Parathyroid adenoma (tissue), 2 donors: ENCODE results near the gene RGS21.

ENCODE experiments used
- H2AFZ ChIP-seq: fragments of 300-600 bp; sonication (generic); one replicate; pipeline ENCODE4 v1.7.0; 2017; ENCODE audit warnings: antibody characterized with exemption, mild to moderate bottlenecking
- H3K27ac ChIP-seq: fragments of 300-600 bp; sonication (generic); one replicate; pipeline ENCODE4 v1.7.0; 2017
- H3K27me3 ChIP-seq: fragments of 300-600 bp; sonication (generic); one replicate; pipeline ENCODE4 v1.7.0; 2017; ENCODE audit warnings: low read length; ENCODE audit not compliant: control insufficient read depth, insufficient read depth
- H3K36me3 ChIP-seq: fragments of 300-600 bp; sonication (generic); one replicate; pipeline ENCODE4 v1.7.0; 2017; ENCODE audit warnings: low read length; ENCODE audit not compliant: control insufficient read depth, insufficient read depth
- H3K4me1 ChIP-seq: fragments of 300-600 bp; sonication (generic); one replicate; pipeline ENCODE4 v1.7.0; 2017; ENCODE audit warnings: control low read depth
- H3K4me2 ChIP-seq: fragments of 300-600 bp; sonication (generic); one replicate; pipeline ENCODE4 v1.7.0; 2017; ENCODE audit warnings: low read length
- H3K4me3 ChIP-seq: fragments of 300-600 bp; sonication (generic); one replicate; pipeline ENCODE4 v1.7.0; 2017; ENCODE audit warnings: low read depth, low read length
- H3K79me2 ChIP-seq: fragments of 300-600 bp; sonication (generic); one replicate; pipeline ENCODE4 v1.7.0; 2017; ENCODE audit warnings: control low read depth
- H3K9ac ChIP-seq: fragments of 300-600 bp; sonication (generic); one replicate; pipeline ENCODE4 v1.7.0; 2017; ENCODE audit warnings: mild to moderate bottlenecking
- H3K9me3 ChIP-seq: fragments of 300-600 bp; sonication (generic); one replicate; pipeline ENCODE4 v1.7.0; 2017; ENCODE audit warnings: low read length; ENCODE audit not compliant: control insufficient read depth
- CTCF ChIP-seq: fragments of 300-600 bp; sonication (generic); IDR thresholded peaks from one replicate; pipeline ENCODE4 v1.7.0; 2017; ENCODE audit warnings: antibody characterized with exemption, mild to moderate bottlenecking
- donor health status: primary hyperparathyroidism.

RGS21 gene, protein sequence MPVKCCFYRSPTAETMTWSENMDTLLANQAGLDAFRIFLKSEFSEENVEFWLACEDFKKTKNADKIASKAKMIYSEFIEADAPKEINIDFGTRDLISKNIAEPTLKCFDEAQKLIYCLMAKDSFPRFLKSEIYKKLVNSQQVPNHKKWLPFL

DNA sequence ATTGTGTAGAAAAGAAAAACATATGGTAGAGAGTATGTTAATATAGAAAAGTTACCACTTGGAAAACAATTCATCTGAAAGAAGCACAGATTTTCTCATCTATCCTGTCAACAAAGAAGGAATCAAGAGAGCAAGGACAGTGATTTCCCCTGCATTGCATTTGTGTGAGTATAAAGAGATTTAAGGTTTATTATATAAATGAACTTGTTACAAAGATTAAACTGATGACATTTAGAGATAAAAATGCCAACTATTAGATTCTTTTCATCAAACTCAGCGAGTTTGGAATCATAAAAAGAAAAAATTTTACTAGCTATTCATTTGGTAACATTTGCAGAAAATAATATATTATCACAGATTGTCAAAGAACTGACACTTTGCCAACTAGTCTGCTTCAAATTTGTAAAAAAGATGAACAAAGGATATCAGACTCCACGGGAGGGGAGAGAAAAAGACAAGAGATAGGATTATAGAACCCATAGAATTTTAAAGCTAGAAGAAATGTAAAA lies at the start of gene RGS21:
RGS21 (plus strand) TSS at position 51 of the 509 bp plus-strand sequence. CDS start 26,045 bp downstream, outside the sequence.
- no peaks in the 10 kb centered on the region for H3K9me3 ChIP-seq

DNA sequence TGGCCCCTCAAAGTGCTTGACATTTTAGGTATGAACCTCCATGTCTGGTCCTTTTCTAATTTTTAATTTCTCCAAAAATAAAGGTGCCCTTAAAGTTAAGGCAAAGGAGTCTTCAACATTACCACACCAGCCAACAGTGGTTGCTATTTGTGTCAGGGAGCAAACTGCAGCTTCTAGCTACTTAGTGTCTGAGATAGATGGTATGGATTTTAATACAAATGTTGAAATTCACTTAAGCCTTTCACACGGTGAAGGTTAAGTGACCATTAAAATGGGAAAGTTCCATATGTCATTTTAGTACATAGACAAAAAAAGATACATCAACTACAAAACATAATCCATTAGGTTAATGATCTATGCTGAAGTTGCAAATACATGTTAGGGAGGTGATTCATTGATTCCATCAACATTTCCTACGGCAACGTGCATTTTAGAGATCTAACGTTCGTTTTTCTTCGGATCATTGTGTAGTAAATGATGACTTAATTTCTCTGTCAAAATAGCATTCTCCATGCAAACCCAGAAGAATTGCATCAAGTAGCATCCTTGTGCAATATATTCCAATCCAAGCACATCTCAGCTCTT lies 48.2 kb upstream of the RGS21 start:
- Histone ChIP-seq H3K4me3 (no peak overlapping the region), H3K27ac (no peak overlapping the region), H3K9me3 (no peaks in the 10 kb centered on the region), H3K79me2 (no peaks in the 10 kb centered on the region), H2AFZ (no peak overlapping the region), H3K4me1 (no peaks in the 10 kb centered on the region), H3K9ac (no peak overlapping the region), H3K27me3 (no peaks in the 10 kb centered on the region), H3K4me2 (no peak overlapping the region), H3K36me3 (no peaks in the 10 kb centered on the region)
- no peak for TF ChIP-seq CTCF

More for the DNA sequence above, at the start of gene RGS21:
- H3K36me3 ChIP-seq, result no peaks in the 10 kb centered on the region
- TF ChIP-seq CTCF, result no peak
- no peaks in the 10 kb centered on the region for H3K79me2 ChIP-seq
- no peaks in the 10 kb centered on the region for H3K4me1 ChIP-seq
- H3K4me3 ChIP-seq, result no peak within 1 kb of the TSS
- H2AFZ ChIP-seq, result no peak within 1 kb of the TSS
- no peak within 1 kb of the TSS for H3K9ac ChIP-seq
- no peaks in the 10 kb centered on the region for H3K27me3 ChIP-seq
- no peak within 1 kb of the TSS for H3K27ac ChIP-seq
- no peak within 1 kb of the TSS for H3K4me2 ChIP-seq

- no peak overlapping the region for H2AFZ ChIP-seq
- H3K4me3 ChIP-seq, result no peak overlapping the region
- no peaks in the 10 kb centered on the region for H3K4me1 ChIP-seq
- H3K27me3 ChIP-seq, result no peaks in the 10 kb centered on the region
- H3K36me3 ChIP-seq, result no peaks in the 10 kb centered on the region
- no peak overlapping the region for H3K27ac ChIP-seq
- no peaks in the 10 kb centered on the region for H3K79me2 ChIP-seq
- no peak for TF ChIP-seq CTCF
- no peak overlapping the region for H3K4me2 ChIP-seq
- no peak overlapping the region for H3K9ac ChIP-seq
- H3K9me3 ChIP-seq, result no peaks in the 10 kb centered on the region
Measured at GRCh38 chr1:192270398-192270797, 46.4 kb upstream of the RGS21 start.

- H3K4me1 ChIP-seq, result no peaks in the 10 kb centered on the region
- no peak overlapping the region for H2AFZ ChIP-seq
- TF ChIP-seq CTCF, result no peak
- H3K27me3 ChIP-seq, result no peaks in the 10 kb centered on the region
- no peaks in the 10 kb centered on the region for H3K36me3 ChIP-seq
- H3K9ac ChIP-seq, result no peak overlapping the region
- H3K4me2 ChIP-seq, result no peak overlapping the region
- H3K4me3 ChIP-seq, result no peak overlapping the region
- H3K9me3 ChIP-seq, result no peaks in the 10 kb centered on the region
- H3K79me2 ChIP-seq, result no peaks in the 10 kb centered on the region
- no peak overlapping the region for H3K27ac ChIP-seq
Measured at GRCh38 chr1:192272732-192273131, 44.1 kb upstream of the RGS21 start.

DNA sequence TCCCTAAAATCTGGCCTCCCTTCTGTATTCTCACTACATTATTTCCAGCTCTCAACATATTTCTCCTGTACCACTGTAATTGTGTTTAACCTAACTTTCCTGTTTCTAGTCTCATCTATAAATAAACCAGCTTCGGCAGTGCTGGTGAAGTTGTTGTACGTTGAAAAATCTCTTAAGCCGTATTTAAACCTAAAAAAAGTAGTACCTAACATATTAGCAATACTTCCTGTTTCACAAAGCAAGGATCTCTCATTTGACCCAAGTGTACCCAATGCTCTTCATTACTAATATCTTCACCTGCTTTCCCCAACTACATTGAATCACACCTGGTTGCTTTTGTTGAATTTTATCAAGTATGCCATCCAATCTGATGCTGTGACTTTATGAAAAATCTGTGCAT lies 42.2 kb upstream of the RGS21 start:
- Histone ChIP-seq H2AFZ (no peak overlapping the region), H3K9me3 (no peaks in the 10 kb centered on the region), H3K9ac (no peak overlapping the region), H3K27ac (no peak overlapping the region), H3K4me2 (no peak overlapping the region), H3K79me2 (no peaks in the 10 kb centered on the region), H3K27me3 (no peaks in the 10 kb centered on the region), H3K4me3 (no peak overlapping the region), H3K4me1 (no peaks in the 10 kb centered on the region), H3K36me3 (no peaks in the 10 kb centered on the region)
- no peak for TF ChIP-seq CTCF
